GM12878 (cell line): Measurements from ENCODE around the gene TXNDC12. TPM values are rescaled to one million over a fixed set of nuclear protein-coding genes. Genes with fewer than 3 reads are reported as not detected.

Experiments used
- ATAC-seq: fragments of 200-7000 bp; cut with Tn5 transposase; 3 replicates; pipeline ENCODE4 v1.9.1; 2020; ENCODE audit warnings: mild to moderate bottlenecking, moderate library complexity
- BruUV-seq: library from RNA; stranded (reverse); fragments of 400-500 nt; replicated peaks from 2 replicates; lab custom pipeline; 2021; lab: Mats Ljungman, UMichigan
- CTCF ChIA-PET: fragments of 300-600 bp; sonication (Branson Sonifier 250); formaldehyde crosslinking; extraction: SDS; loops from one replicate; lab custom pipeline; 2021; ENCODE audit warnings: inconsistent platforms; lab: Yijun Ruan, JAX
- POLR2A ChIA-PET: fragments of 350-600 bp; formaldehyde crosslinking; extraction: SDS; loops from one replicate; lab custom pipeline; 2021; ENCODE audit warnings: inconsistent platforms; lab: Charles Lee
- RAD21 ChIA-PET: fragments of 300-600 bp; sonication (Branson Sonifier 250); formaldehyde crosslinking; loops from one replicate; lab custom pipeline; 2023; ENCODE audit warnings: antibody characterized with exemption; ENCODE audit not compliant: unreplicated experiment; lab: Charles Lee
- SMC1A ChIA-PET: fragments of 300-600 bp; sonication (Branson Sonifier 250); formaldehyde crosslinking; loops from one replicate; lab custom pipeline; 2023; ENCODE audit not compliant: unreplicated experiment, uncharacterized antibody; lab: Charles Lee
- DNase-seq: peaks from one replicate; pipeline ENCODE4 v3.0.0-alpha.2; 2011; ENCODE audit warnings: low read depth, low spot score
- FAIRE-seq: peaks from 3 replicates; lab custom pipeline; 2011; peaks lifted over from hg19 to GRCh38; lab: Jason Lieb, UNC
- H2AFZ ChIP-seq: 2 replicates; pipeline ENCODE4 v1.6.0; 2011; ENCODE audit warnings: low read depth, low read length, control low read depth; ENCODE audit not compliant: control insufficient read depth
- H3K27ac ChIP-seq: 2 replicates; pipeline ENCODE4 v1.5.1; 2011; ENCODE audit warnings: control low read depth; ENCODE audit not compliant: control insufficient read depth, insufficient read depth
- H3K27me3 ChIP-seq, 2 experiments: replicated peaks in 1 of 2; 2 replicates each; pipeline versions ENCODE4 v1.6.0 to v1.6.1; 2011; ENCODE audit warnings: low read length in 1 of 2; ENCODE audit not compliant: control insufficient read depth in 2 of 2, insufficient read depth in 2 of 2
- H3K36me3 ChIP-seq, 2 experiments: 2 replicates each; pipeline ENCODE4 v1.5.1; 2011; ENCODE audit warnings: low read length in 1 of 2; ENCODE audit not compliant: control insufficient read depth in 2 of 2, insufficient read depth in 2 of 2
- H3K4me1 ChIP-seq: 2 replicates; pipeline ENCODE4 v1.6.1; 2011; ENCODE audit warnings: mild to moderate bottlenecking, low read length, moderate library complexity, mixed read lengths; ENCODE audit not compliant: control insufficient read depth, insufficient read depth
- H3K4me2 ChIP-seq: 2 replicates; pipeline ENCODE4 v1.6.0; 2011; ENCODE audit warnings: control low read depth; ENCODE audit not compliant: control insufficient read depth, insufficient read depth
- H3K4me3 ChIP-seq: fragments of 200-600 bp; sonication (generic); 2 replicates; pipeline ENCODE4 v1.5.1; 2016
- H3K79me2 ChIP-seq: 2 replicates; pipeline ENCODE4 v1.6.0; 2011; ENCODE audit warnings: low read length; ENCODE audit not compliant: control insufficient read depth, insufficient read depth
- H3K9ac ChIP-seq: 2 replicates; pipeline ENCODE4 v1.8.0; 2011; ENCODE audit warnings: low read length, control low read depth, mixed read lengths; ENCODE audit not compliant: control insufficient read depth, insufficient read depth
- H3K9me3 ChIP-seq: replicated peaks from 3 replicates; pipeline ENCODE4 v1.5.1; 2011; ENCODE audit warnings: mild to moderate bottlenecking, low read length; ENCODE audit not compliant: control insufficient read depth, insufficient read depth
- H4K20me1 ChIP-seq: 2 replicates; pipeline ENCODE4 v1.6.0; 2011; ENCODE audit not compliant: control insufficient read depth, insufficient read depth
- BHLHE40 ChIP-seq, 2 experiments: fragments of 450-650 bp in 1 of 2; IDR thresholded peaks; 2 replicates each; pipeline ENCODE4 v1.6.1; 2011 to 2017; ENCODE audit warnings: low read depth in 2 of 2, borderline replicate concordance in 1 of 2, improper control_type of control experiment in 1 of 2, low read length in 1 of 2, mild to moderate bottlenecking in 1 of 2
- DPF2 ChIP-seq: fragments of 450-650 bp; IDR thresholded peaks from 2 replicates; pipeline ENCODE4 v1.6.1; 2017; ENCODE audit warnings: mild to moderate bottlenecking
- EED ChIP-seq: sonication (generic); IDR thresholded peaks from 2 replicates; pipeline ENCODE4 v1.6.1; 2016; ENCODE audit warnings: antibody characterized with exemption, low read depth
- EZH2 ChIP-seq: IDR thresholded peaks from 2 replicates; pipeline ENCODE4 v1.6.1; 2012; ENCODE audit warnings: low read depth, mild to moderate bottlenecking, control low read depth, inconsistent platforms, low read length, borderline replicate concordance; ENCODE audit not compliant: control insufficient read depth
- MTA2 ChIP-seq: fragments of 450-650 bp; IDR thresholded peaks from 2 replicates; pipeline ENCODE4 v1.6.1; 2016; ENCODE audit warnings: low read depth, mild to moderate bottlenecking, moderate library complexity
- NR2C2 ChIP-seq: IDR thresholded peaks from 2 replicates; pipeline ENCODE4 v1.6.1; 2011; ENCODE audit warnings: borderline replicate concordance, low read depth; ENCODE audit not compliant: control insufficient read depth, insufficient read length
- NRF1 ChIP-seq: conservative IDR thresholded peaks from 2 replicates; pipeline ENCODE4 v1.6.1; 2011; ENCODE audit warnings: mild to moderate bottlenecking, low read depth, low read length, improper control_type of control experiment
- PKNOX1 ChIP-seq: fragments of 450-650 bp; IDR thresholded peaks from 2 replicates; pipeline ENCODE4 v1.6.1; 2016; ENCODE audit warnings: mild to moderate bottlenecking
- POLR2A ChIP-seq: IDR thresholded peaks from 2 replicates; pipeline ENCODE4 v1.6.1; 2011; ENCODE audit warnings: low read depth, mild to moderate bottlenecking, low read length
- RBBP5 ChIP-seq: fragments of 200-600 bp; sonication (generic); conservative IDR thresholded peaks from 2 replicates; pipeline ENCODE4 v1.6.1; 2016
- SMAD5 ChIP-seq: IDR thresholded peaks from 2 replicates; pipeline ENCODE4 v1.6.1; 2016; ENCODE audit warnings: antibody characterized with exemption, low read depth
- STAT3 ChIP-seq: IDR thresholded peaks from 2 replicates; pipeline ENCODE4 v1.6.1; 2011; ENCODE audit warnings: low read depth, low read length, improper control_type of control experiment
- TAF1 ChIP-seq: IDR thresholded peaks from 2 replicates; pipeline ENCODE4 v1.6.1; 2011; ENCODE audit warnings: mild to moderate bottlenecking, low read depth, low read length, borderline replicate concordance
- YBX1 ChIP-seq: fragments of 450-650 bp; IDR thresholded peaks from 2 replicates; pipeline ENCODE4 v1.6.1; 2016; ENCODE audit warnings: antibody characterized with exemption
- ZNF207 ChIP-seq: fragments of 450-650 bp; IDR thresholded peaks from 2 replicates; pipeline ENCODE4 v1.6.1; 2014; ENCODE audit warnings: antibody characterized with exemption, mild to moderate bottlenecking, borderline replicate concordance
- ZNF24 ChIP-seq: fragments of 450-650 bp; IDR thresholded peaks from 2 replicates; pipeline ENCODE4 v1.6.1; 2017; ENCODE audit warnings: antibody characterized with exemption, mild to moderate bottlenecking
- ZZZ3 ChIP-seq: IDR thresholded peaks from 2 replicates; pipeline ENCODE4 v1.6.1; 2011; ENCODE audit warnings: low read depth; ENCODE audit not compliant: control insufficient read depth, insufficient read length
- WGBS: methylation state at CpG from one replicate; pipeline ENCODE4 v1.1.6; 2016; ENCODE audit warnings: low lambda C conversion rate; ENCODE audit not compliant: insufficient replicate concordance, insufficient coverage; ENCODE audit errors: missing lambda C conversion rate; 5-methylcytosine and 5-hydroxymethylcytosine counted together
- in situ Hi-C: fragments of 300-500 bp; cut with MboI; formaldehyde crosslinking; loops from 9 replicates; pipeline ENCODE4 v1.14.3; 2018; ENCODE audit warnings: mixed read lengths
- intact Hi-C: fragments of 100-400 bp; cut with micrococcal nuclease; formaldehyde crosslinking; loops from one replicate; pipeline ENCODE4 v1.14.2; 2022; ENCODE audit not compliant: unreplicated experiment
- polyA plus RNA-seq, 11 experiments: library from polyadenylated mRNA; depleted of rRNA in 4 of 11; unstranded in 6 of 11; stranded (reverse) in 5 of 11; fragments of >200 nt; fragmentation: Nextera tagmentation in 4 of 11; fragmentation: Illumina TruSeq in 1 of 11; extraction: Ambion mirVana in 4 of 11; extraction: Trizol in 1 of 11; gene quantifications; 1 replicate in 1 of 11; 2 replicates in 10 of 11; pipeline versions ENCODE4 v1.2.1 to v1.2.3, GENCODE V29; 2011 to 2016; ENCODE audit warnings: inconsistent platforms in 2 of 11, missing spikeins in 2 of 11, low read depth in 1 of 11
- total RNA-seq, 4 experiments: library from RNA; depleted of rRNA in 3 of 4; stranded (reverse); fragments of >200 nt in 3 of 4; fragmentation: Illumina TruSeq in 1 of 4; extraction: Trizol in 1 of 4; gene quantifications; 2 replicates each; pipeline versions ENCODE4 v1.2.1 to v1.2.3, GENCODE V29; 2013 to 2021
- TF ChIP-seq, protein P1 (sequence below): fragments of 450-650 bp; conservative IDR thresholded peaks from 2 replicates; pipeline ENCODE4 v1.6.1; 2017; ENCODE audit warnings: mild to moderate bottlenecking, moderate library complexity
- TF ChIP-seq, protein P2 (sequence below): fragments of 450-650 bp; IDR thresholded peaks from 2 replicates; pipeline ENCODE4 v1.6.1; 2014; ENCODE audit warnings: mild to moderate bottlenecking

The TXNDC12 gene
- total and polyA plus RNA-seq, 10 of the 15 experiments (the other 5 are each of a cell fraction or from before 2014, with no cell fraction given): 6.7 to 41.7 (median 17.7) TPM

DNA sequence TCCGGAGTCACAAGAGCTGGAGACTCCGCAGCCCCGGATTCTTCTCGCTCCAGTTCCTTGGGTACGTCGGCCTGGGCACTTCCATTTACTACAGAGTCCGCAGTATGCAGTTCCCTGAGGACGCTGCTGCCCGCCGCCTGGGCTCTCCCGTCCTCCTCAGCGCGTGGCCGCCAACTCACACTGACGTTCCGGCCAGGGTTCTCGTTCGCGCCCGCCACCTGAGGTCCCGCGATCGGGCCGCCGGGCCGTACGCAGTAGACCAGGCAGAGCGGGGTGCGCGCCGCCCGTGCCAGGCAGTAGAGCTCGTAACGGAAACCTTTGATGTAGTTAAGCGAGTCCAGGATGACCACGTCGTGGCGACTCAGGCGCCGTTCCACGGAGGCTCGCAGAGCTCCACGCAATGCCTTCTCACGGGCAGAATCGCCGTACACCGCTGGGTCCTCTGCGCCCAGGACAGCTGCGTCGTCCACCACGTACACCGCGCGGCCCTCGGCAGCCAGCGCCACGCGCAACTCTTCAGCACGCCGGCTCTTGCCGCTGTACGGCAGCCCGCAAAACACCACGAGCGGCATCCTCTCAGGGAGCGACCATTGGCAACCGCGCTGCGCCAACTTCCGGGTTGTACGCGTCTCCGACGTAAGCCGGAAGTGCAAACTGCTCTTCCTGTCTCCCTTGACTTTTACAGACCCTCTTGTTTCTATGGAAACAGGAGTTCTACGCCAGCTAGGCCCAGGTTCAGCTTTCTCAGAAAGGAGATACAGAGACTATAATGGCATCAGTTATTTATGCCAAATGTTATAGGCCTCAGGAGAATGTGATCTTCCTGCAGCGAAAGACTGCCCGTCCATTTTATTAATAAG, 21.6 kb downstream of the TXNDC12 start, which contains the start of gene KTI12:
Gene KTI12 (minus strand): TSS at position 621 of the 860 bp plus-strand sequence. CDS start 49 bp downstream, at position 572.
- intact Hi-C loops (loop anchor here (1.0 kb wide), 1 partner anchor 23 kb away; the partner anchor contains the start of gene BTF3L4), in situ Hi-C loops (no loop called here)
- SMC1A ChIA-PET: interaction anchor here (1.1 to 3.6 kb wide), 3 partner anchors 16 to 154 kb away, joined by 5 to 13 read pairs (median 7); partner anchors contain the start of gene BTF3L4
- H2AFZ ChIP-seq: peak within 1 kb of the TSS; percentile 85
- peak within 1 kb of the TSS; percentile 92 for H3K4me2 ChIP-seq
- DNase-seq (peak; percentile 60), ATAC-seq (peak; percentile 90), FAIRE-seq (peak; percentile 82)
- H3K79me2 ChIP-seq: peaks cover 40% of the 10 kb centered on the region
- RAD21 ChIA-PET: interaction anchor here (0.8 to 1.3 kb wide), 5 partner anchors 21 to 332 kb away, joined by 3 to 4 read pairs (median 3); partner anchors contain the start of genes NRDC and TXNDC12
- BruUV-seq: TSS peak; percentile 86
- H3K4me3 ChIP-seq: peak within 1 kb of the TSS; percentile 78
- CTCF ChIA-PET: interaction anchor here (1.4 to 2.1 kb wide), 3 partner anchors 17 to 136 kb away, joined by 6 to 10 read pairs (median 7); partner anchors contain the start of genes BTF3L4 and TXNDC12
- peaks cover 12% of the 10 kb centered on the region for H3K4me1 ChIP-seq
- H3K27me3 ChIP-seq: no peaks in the 10 kb centered on the region
- no peaks in the 10 kb centered on the region for H4K20me1 ChIP-seq
- peak within 1 kb of the TSS; percentile 83 for H3K27ac ChIP-seq
- POLR2A ChIA-PET: interaction anchor here (0.9 to 6.0 kb wide), 7 partner anchors 13 to 273 kb away, joined by 3 to 37 read pairs (median 5); partner anchors contain the start of genes BTF3L4 and TXNDC12
- no peaks in the 10 kb centered on the region for H3K9me3 ChIP-seq
- peak within 1 kb of the TSS; percentile 85 for H3K9ac ChIP-seq
- peaks cover 0 to 5% of the 10 kb centered on the region in 2 experiments; a peak in 1 of 4 replicates for H3K36me3 ChIP-seq
- 2% methylated on average over 78 of the region's 78 CpGs for WGBS
- TF ChIP-seq STAT3: no peak
- TF ChIP-seq SMAD5: peak; percentile 81
- TF ChIP-seq RBBP5: no peak
- 0 out of 2 replicates have a peak, but pooled peaks have one; percentile 6 for TF ChIP-seq ZNF207
- TF ChIP-seq, protein P1, sequence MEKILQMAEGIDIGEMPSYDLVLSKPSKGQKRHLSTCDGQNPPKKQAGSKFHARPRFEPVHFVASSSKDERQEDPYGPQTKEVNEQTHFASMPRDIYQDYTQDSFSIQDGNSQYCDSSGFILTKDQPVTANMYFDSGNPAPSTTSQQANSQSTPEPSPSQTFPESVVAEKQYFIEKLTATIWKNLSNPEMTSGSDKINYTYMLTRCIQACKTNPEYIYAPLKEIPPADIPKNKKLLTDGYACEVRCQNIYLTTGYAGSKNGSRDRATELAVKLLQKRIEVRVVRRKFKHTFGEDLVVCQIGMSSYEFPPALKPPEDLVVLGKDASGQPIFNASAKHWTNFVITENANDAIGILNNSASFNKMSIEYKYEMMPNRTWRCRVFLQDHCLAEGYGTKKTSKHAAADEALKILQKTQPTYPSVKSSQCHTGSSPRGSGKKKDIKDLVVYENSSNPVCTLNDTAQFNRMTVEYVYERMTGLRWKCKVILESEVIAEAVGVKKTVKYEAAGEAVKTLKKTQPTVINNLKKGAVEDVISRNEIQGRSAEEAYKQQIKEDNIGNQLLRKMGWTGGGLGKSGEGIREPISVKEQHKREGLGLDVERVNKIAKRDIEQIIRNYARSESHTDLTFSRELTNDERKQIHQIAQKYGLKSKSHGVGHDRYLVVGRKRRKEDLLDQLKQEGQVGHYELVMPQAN: no peak; the same call in none of the 2 replicates
- TF ChIP-seq MTA2: no peak
- TF ChIP-seq TAF1: peak; percentile 78
- no peak for TF ChIP-seq EZH2
- TF ChIP-seq ZNF24: 0 out of 2 replicates have a peak, but pooled peaks have one; percentile 18
- no peak for TF ChIP-seq NRF1
- no peak for TF ChIP-seq EED
- peak; percentile 62; the same call in 1 of the 2 replicates for TF ChIP-seq PKNOX1
- no peak for TF ChIP-seq ZZZ3
- TF ChIP-seq, protein P2, sequence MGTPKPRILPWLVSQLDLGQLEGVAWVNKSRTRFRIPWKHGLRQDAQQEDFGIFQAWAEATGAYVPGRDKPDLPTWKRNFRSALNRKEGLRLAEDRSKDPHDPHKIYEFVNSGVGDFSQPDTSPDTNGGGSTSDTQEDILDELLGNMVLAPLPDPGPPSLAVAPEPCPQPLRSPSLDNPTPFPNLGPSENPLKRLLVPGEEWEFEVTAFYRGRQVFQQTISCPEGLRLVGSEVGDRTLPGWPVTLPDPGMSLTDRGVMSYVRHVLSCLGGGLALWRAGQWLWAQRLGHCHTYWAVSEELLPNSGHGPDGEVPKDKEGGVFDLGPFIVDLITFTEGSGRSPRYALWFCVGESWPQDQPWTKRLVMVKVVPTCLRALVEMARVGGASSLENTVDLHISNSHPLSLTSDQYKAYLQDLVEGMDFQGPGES: no peak
- TF ChIP-seq NR2C2: no peak
- TF ChIP-seq YBX1: no peak
- TF ChIP-seq DPF2: peak; percentile 25; the same call in 1 of the 2 replicates
- peak; percentile 98 for TF ChIP-seq POLR2A
- peak; percentile 7 to 72; a peak in 2 of 4 replicates for TF ChIP-seq BHLHE40 (IDR thresholded peaks at IDR 0.05; ENCODE audit: borderline replicate concordance in 1 of 2, low read depth in 2 of 2, low read length in 1 of 2)
